RWPE2 (cell line): ENCODE data around the gene ST3GAL3.

Source experiments
- ATAC-seq: fragments of 200-7000 bp; cut with Tn5 transposase; 3 replicates; pipeline ENCODE4 v1.9.1; 2021; ENCODE audit warnings: low read depth
- DNase-seq: peaks from one replicate; pipeline ENCODE4 v3.0.0-alpha.2; 2020; ENCODE audit warnings: low spot score
- H3K27ac ChIP-seq: fragments of 450-650 bp; 2 replicates; pipeline ENCODE4 v1.5.1; 2017; ENCODE audit warnings: mild to moderate bottlenecking; ENCODE audit not compliant: poor library complexity, severe bottlenecking
- H3K27me3 ChIP-seq: fragments of 250-450 bp; sonication (Bioruptor Pico); 2 replicates; pipeline ENCODE4 v1.5.1; 2021; ENCODE audit warnings: mild to moderate bottlenecking, moderate library complexity; ENCODE audit not compliant: insufficient read depth, poor library complexity, severe bottlenecking
- H3K36me3 ChIP-seq: fragments of 250-450 bp; sonication (Bioruptor Pico); 2 replicates; pipeline ENCODE4 v1.5.1; 2020; ENCODE audit warnings: low read depth, mild to moderate bottlenecking, moderate library complexity
- H3K4me1 ChIP-seq: fragments of 250-450 bp; sonication (Bioruptor Pico); 2 replicates; pipeline ENCODE4 v1.5.1; 2021; ENCODE audit warnings: mild to moderate bottlenecking, moderate library complexity; ENCODE audit not compliant: insufficient read depth, poor library complexity, severe bottlenecking
- H3K4me3 ChIP-seq: fragments of 250-450 bp; sonication (Bioruptor Pico); 2 replicates; pipeline ENCODE4 v1.5.1; 2021; ENCODE audit warnings: mild to moderate bottlenecking, moderate library complexity; ENCODE audit not compliant: severe bottlenecking
- H3K9me3 ChIP-seq: fragments of 250-450 bp; sonication (Bioruptor Pico); 2 replicates; pipeline ENCODE4 v1.5.1; 2021; ENCODE audit warnings: mild to moderate bottlenecking, moderate library complexity; ENCODE audit not compliant: severe bottlenecking
- TF ChIP-seq, protein P1 (sequence below): fragments of 450-650 bp; IDR thresholded peaks from one replicate; pipeline ENCODE4 v1.5.1; 2017; ENCODE audit warnings: mild to moderate bottlenecking, moderate library complexity; ENCODE audit not compliant: poor library complexity, severe bottlenecking

The ST3GAL3 gene

DNA sequence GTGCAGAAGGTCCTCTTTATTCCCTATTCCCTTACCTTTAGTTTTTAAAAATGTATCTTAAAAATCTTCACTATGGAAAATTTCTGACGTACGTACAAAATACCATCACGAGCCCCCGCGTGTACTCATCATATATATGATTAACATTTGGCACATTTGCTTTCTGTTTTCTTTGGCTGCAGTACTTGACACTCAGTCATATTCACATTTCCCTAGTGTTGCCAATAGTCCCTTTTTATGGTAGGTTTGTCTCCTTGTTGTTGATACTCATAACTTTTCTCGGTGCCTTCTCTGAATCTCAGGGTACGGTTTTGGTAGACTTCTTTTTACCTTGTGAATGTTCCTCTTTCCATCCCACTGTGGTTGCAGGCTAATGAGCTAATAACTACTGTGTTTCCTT lies 34.1 kb upstream of the ST3GAL3 start:
- Histone ChIP-seq H3K4me1 (peaks cover 6% of the 10 kb centered on the region), H3K4me3 (no peak overlapping the region), H3K9me3 (no peaks in the 10 kb centered on the region), H3K27me3 (no peaks in the 10 kb centered on the region), H3K36me3 (peaks cover 100% of the 10 kb centered on the region), H3K27ac (no peak overlapping the region)
- ATAC-seq = no peak
- TF ChIP-seq, protein P1, sequence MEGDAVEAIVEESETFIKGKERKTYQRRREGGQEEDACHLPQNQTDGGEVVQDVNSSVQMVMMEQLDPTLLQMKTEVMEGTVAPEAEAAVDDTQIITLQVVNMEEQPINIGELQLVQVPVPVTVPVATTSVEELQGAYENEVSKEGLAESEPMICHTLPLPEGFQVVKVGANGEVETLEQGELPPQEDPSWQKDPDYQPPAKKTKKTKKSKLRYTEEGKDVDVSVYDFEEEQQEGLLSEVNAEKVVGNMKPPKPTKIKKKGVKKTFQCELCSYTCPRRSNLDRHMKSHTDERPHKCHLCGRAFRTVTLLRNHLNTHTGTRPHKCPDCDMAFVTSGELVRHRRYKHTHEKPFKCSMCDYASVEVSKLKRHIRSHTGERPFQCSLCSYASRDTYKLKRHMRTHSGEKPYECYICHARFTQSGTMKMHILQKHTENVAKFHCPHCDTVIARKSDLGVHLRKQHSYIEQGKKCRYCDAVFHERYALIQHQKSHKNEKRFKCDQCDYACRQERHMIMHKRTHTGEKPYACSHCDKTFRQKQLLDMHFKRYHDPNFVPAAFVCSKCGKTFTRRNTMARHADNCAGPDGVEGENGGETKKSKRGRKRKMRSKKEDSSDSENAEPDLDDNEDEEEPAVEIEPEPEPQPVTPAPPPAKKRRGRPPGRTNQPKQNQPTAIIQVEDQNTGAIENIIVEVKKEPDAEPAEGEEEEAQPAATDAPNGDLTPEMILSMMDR = no peak
- no peak for DNase-seq

DNA sequence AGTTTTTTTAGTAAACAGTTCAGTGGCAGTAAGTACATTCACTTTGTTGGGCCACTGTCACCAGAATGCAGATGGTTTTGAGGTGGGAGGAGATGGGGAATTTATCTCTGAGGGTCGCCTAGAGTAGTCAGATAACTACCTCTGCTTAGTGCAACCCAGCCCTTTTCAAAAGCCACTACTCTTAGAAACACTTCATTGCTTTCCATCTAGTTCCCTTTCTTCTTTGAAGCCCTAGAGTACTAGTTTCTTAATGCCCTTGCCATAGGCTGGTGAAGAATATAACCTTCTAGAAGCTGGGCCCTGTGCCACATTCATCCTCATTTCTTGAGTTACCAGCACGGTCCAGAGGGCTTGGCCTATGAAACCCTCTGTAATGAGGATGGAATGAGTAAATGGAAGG lies 28.4 kb upstream of the ST3GAL3 start:
- ATAC-seq = no peak
- Histone ChIP-seq H3K4me3 (no peak overlapping the region), H3K27ac (no peak overlapping the region), H3K36me3 (peaks cover 94% of the 10 kb centered on the region), H3K27me3 (no peaks in the 10 kb centered on the region), H3K9me3 (no peaks in the 10 kb centered on the region), H3K4me1 (no peaks in the 10 kb centered on the region)
- TF ChIP-seq, protein P1 = no peak
- DNase-seq = no peak

DNA sequence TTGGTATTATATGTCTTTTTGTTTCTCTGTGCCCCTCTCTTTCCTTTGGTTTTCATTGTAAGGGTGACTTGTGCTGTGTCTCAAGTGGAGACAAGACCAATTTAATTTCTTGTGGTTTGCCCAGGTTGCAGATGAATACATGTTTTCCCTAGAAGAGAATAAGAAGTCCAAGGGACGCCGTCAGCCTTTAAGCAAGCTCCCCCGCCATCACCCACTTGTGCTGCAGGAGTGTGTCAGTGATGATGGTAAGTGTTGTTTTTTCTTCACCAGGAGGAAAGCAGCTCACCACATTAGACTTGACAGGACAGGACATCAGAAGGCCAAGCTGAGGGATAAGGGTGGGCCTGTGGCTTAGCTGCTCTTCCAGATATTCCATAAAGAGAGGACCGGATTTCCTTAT lies 23.8 kb upstream of the ST3GAL3 start:
- ATAC-seq (no peak), DNase-seq (no peak)
- Histone ChIP-seq H3K9me3 (no peaks in the 10 kb centered on the region), H3K4me1 (no peaks in the 10 kb centered on the region), H3K27me3 (no peaks in the 10 kb centered on the region), H3K27ac (no peak overlapping the region), H3K4me3 (no peak overlapping the region), H3K36me3 (peaks cover 94% of the 10 kb centered on the region)
- TF ChIP-seq, protein P1 = no peak

DNA sequence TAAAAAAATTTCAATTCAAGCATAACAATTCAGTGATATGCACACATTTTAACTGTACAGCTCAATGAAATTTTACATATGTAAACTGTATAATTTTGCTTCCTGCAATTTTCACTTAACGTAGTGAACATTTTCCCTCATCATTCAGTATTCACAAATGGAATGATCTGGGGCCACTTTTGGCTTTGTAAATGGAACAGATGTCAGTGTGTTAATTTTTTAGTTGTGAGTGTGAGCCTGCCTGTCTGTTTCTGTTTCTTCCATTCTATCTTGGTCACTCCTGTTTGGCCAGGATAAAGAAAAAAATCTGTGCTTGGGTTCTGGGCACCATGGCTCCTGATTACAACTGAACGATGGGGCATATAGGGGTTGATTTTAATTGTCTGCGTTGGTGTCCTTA lies 20.5 kb upstream of the ST3GAL3 start:
- no peaks in the 10 kb centered on the region for H3K27me3 ChIP-seq
- no peak overlapping the region for H3K27ac ChIP-seq
- TF ChIP-seq, protein P1 = no peak
- ATAC-seq (no peak), DNase-seq (no peak)
- H3K36me3 ChIP-seq = peaks cover 96% of the 10 kb centered on the region
- H3K4me3 ChIP-seq = no peak overlapping the region
- no peaks in the 10 kb centered on the region for H3K4me1 ChIP-seq
- H3K9me3 ChIP-seq = no peaks in the 10 kb centered on the region

DNA sequence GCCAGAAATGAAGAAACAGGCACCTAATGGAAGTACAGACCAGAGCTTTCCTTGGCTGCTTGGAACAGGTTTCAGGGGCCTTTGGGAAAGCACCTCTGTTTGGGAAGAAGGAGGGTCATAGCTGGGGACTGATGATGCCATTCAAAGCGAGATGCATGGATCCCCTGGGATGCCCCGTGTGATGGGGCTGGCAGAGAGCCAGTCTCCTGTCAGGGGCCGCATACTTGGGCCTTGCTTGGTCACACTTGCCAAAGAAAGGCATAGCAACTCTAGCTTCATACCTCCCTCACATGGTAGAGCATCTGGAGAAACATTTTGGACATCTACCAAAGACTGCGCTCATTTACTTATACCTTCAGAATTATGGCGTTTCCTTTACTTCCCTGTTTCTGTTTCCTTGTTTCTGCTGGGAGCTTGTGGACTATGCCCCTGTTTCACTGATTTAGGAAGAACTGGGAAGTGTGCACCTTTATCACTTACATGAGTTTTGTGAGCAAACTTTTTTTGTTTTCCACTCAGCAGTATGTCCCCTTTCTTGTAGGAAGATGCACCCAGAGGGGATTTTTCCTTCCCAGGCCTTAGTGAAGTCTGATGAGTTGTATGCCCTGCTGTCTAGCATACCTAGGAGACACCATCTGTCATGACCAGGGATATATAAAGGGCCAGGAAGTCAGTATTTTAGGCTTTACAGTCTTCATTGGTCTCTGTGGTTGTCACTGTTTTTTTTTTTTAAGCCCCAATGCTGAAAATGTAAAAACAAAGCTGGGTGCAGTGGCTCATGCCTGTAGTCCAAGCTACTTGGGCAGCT lies 19.8 kb upstream of the ST3GAL3 start:
- DNase-seq (no peak), ATAC-seq (no peak)
- TF ChIP-seq, protein P1 = no peak
- Histone ChIP-seq H3K27me3 (no peaks in the 10 kb centered on the region), H3K27ac (no peak overlapping the region), H3K9me3 (no peaks in the 10 kb centered on the region), H3K36me3 (peaks cover 96% of the 10 kb centered on the region), H3K4me1 (no peaks in the 10 kb centered on the region), H3K4me3 (no peak overlapping the region)
